ENCODE results near the gene LEFTY1. TPM values are rescaled to one million over a fixed set of nuclear protein-coding genes. Genes with fewer than 3 reads are reported as not detected.

LEFTY1 gene
- total RNA-seq, 1 donor from 2014 or later, result not detected

DNA sequence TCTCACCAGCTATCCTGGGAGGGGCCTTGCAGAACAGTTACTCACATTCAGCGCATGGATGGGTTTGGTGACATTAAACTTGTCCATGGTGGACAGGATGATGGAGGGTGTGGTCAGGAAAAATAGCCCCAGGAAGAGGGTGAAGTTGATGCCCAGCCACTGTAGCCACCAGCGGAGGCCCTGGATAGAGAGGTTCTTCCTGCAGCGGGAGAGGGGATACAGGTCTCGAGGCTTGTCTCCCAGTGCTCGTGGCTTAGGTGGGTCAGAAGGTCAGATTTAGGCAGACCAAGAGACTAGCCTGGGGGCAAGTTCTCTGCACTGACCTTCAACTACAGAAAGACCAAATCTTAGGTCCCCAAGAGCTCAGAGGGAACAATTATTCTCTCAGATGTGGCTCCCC, 29.8 kb downstream of the LEFTY1 start:
- FAIRE-seq (no peak), DNase-seq (ENCODE audit: low read depth) (no peak)
- Histone ChIP-seq H3K4me3 (ENCODE audit: low read depth, low read length) (no peak overlapping the region), H3K27me3 (ENCODE audit: control insufficient read depth, insufficient read depth, low read length) (no peaks in the 10 kb centered on the region), H3K36me3 (ENCODE audit: control insufficient read depth, insufficient read depth, low read length) (peaks cover 15% of the 10 kb centered on the region)
- TF ChIP-seq CTCF (IDR thresholded peaks at IDR 0.05; ENCODE audit: insufficient read depth, low read length, severe bottlenecking), result no peak

DNA sequence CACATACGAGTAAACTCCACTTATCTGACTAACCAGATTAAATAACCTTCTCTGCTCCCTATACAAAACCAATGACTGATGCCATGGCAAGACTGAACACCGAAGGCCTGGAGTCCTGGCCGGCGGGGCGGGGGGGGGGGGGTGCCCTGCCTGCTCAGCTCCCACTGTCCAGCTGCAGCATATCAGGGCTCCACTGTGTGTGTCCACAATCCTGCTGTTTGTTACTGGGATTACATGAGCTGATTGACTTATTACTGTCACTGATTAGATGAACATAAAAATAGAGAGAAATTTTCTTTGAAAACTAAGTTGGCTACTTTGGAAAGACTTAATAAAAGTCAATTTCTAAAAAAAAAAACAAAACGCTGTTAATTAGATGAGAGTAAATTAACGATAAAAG, 31.7 kb downstream of the LEFTY1 start:
- H3K27me3 ChIP-seq (ENCODE audit: control insufficient read depth, insufficient read depth, low read length), result no peaks in the 10 kb centered on the region
- H3K36me3 ChIP-seq (ENCODE audit: control insufficient read depth, insufficient read depth, low read length), result peaks cover 11% of the 10 kb centered on the region
- no peak overlapping the region for H3K4me3 ChIP-seq (ENCODE audit: low read depth, low read length)
- FAIRE-seq, result no peak
- no peak for TF ChIP-seq CTCF (IDR thresholded peaks at IDR 0.05; ENCODE audit: insufficient read depth, low read length, severe bottlenecking)
- no peak for DNase-seq (ENCODE audit: low read depth)

DNA sequence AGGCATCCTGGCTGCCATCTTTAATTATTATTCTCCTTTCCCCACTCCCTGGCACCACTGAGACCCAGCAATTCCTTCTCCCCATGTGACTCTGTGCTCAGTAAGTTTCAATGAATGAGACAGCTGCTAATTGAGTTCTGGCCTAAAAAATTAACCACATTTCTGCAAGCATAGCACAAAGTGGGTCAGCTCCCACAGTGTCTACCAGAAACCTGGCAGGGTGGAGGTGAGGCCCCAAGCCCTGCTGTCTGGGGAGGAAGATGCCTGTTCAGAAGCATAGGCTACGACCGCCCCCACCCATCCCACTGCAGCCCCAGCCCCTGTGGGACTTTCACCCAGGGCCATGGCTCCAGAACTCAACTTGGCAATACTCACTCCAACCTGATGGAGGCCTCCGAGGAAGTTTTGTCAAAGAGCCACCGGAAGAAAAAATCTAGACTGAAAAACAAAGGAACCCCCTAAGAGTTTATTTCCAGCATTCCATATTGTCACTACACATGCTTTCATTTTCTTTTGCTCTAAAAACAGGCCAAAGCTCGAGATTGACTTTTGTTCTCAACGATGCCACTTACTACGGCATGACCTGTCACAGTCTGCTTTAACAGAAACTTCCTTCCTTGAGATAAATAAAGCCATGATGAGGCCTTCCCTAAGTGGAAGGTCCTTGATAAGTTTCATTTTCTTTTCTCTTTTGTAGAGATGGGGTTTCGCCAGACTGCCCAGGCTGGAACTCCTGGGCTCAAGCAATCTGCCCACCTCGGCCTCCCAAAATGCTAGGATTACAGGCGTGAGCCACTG, 33.2 kb downstream of the LEFTY1 start:
- Histone ChIP-seq H3K36me3 (ENCODE audit: control insufficient read depth, insufficient read depth, low read length) (peaks cover 4% of the 10 kb centered on the region), H3K27me3 (ENCODE audit: control insufficient read depth, insufficient read depth, low read length) (no peaks in the 10 kb centered on the region), H3K4me3 (ENCODE audit: low read depth, low read length) (no peak overlapping the region)
- DNase-seq (ENCODE audit: low read depth), result no peak
- no peak for FAIRE-seq
- no peak for TF ChIP-seq CTCF (IDR thresholded peaks at IDR 0.05; ENCODE audit: insufficient read depth, low read length, severe bottlenecking)

DNA sequence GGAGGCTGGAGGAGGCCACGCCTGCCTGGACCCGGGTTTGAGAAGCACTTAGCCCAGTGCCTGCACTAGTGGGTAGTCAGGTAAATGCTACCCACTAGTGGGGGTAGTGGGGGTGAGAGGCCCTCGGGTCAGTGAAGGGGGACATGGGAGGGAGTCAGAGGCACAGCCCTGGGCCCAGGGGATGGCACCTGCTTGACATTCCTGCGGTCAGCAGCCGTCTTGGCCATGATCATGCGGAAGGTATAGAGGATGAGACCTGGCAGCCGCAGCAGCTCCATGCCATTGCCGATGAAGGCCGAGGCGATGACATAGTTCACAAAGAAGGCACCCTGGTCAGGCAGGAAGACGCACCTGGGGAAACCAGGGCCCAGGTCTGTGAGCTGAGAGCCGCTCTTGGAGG, 35.5 kb downstream of the LEFTY1 start:
- TF ChIP-seq CTCF (IDR thresholded peaks at IDR 0.05; ENCODE audit: insufficient read depth, low read length, severe bottlenecking), result no peak
- Histone ChIP-seq H3K36me3 (ENCODE audit: control insufficient read depth, insufficient read depth, low read length) (no peaks in the 10 kb centered on the region), H3K4me3 (ENCODE audit: low read depth, low read length) (no peak overlapping the region), H3K27me3 (ENCODE audit: control insufficient read depth, insufficient read depth, low read length) (no peaks in the 10 kb centered on the region)
- no peak for DNase-seq (ENCODE audit: low read depth)
- no peak for FAIRE-seq

GRCh38 chr1:225852413-225853124, 36.4 kb downstream of the LEFTY1 start:
- TF ChIP-seq CTCF (IDR thresholded peaks at IDR 0.05; ENCODE audit: insufficient read depth, low read length, severe bottlenecking), result no peak
- H3K36me3 ChIP-seq (ENCODE audit: control insufficient read depth, insufficient read depth, low read length), result no peaks in the 10 kb centered on the region
- H3K27me3 ChIP-seq (ENCODE audit: control insufficient read depth, insufficient read depth, low read length), result no peaks in the 10 kb centered on the region
- DNase-seq (ENCODE audit: low read depth) (no peak), FAIRE-seq (no peak)
- no peak overlapping the region for H3K4me3 ChIP-seq (ENCODE audit: low read depth, low read length)
